ENCODE results near the gene OSBPL3.

OSBPL3 gene

DNA sequence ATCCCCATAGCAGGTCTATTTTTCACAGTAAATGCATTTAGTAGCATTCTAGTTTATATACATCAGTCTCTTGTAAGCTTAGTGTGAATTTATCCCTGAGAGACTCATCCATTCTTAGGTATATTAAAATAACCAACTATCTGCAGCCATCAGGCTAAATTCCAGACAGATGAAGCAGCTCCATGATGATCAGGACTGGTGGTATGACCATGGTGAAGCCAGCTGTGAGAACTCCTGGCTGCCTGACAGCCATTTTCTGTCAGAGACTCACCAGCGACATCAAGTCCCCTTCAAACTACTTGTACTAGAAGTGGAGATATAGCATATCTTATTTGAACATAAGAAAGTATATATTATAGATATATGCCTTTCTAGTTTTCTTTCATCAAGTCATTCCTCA lies 152.4 kb downstream of the OSBPL3 start:
- Histone ChIP-seq H3K36me3 (ENCODE audit: control insufficient read depth, insufficient read depth, low read length) (no peaks in the 10 kb centered on the region), H3K4me3 (ENCODE audit: low read depth, low read length) (no peak overlapping the region), H3K9ac (ENCODE audit: low read depth, low read length) (no peak overlapping the region), H3K27me3 (ENCODE audit: control insufficient read depth, insufficient read depth, low read length) (no peaks in the 10 kb centered on the region), H3K4me1 (ENCODE audit: control insufficient read depth, insufficient read depth, low read length) (no peaks in the 10 kb centered on the region), H3K9me3 (ENCODE audit: control insufficient read depth, insufficient read depth, low read length) (no peaks in the 10 kb centered on the region)

DNA sequence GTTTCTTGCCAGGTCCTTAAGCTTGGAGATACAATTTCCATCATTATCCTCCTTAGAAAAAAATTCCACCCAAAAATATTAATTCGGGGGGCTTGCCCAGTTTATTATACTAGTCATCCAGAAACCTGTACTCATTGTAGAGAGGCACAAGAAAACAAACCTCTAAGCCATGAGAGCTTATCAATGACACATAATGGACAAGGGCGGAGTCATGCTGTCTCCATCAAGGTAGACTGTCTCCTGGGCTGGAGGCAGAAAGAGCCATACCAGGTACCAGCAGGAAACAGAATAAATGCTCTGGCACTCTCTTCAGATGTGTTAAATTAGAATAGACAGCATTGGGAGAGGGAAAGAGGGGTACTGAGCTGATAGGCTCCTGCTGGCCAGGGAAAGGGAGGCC lies 153.0 kb downstream of the OSBPL3 start:
- H3K4me3 ChIP-seq (ENCODE audit: low read depth, low read length), result no peak overlapping the region
- H3K4me1 ChIP-seq (ENCODE audit: control insufficient read depth, insufficient read depth, low read length), result no peaks in the 10 kb centered on the region
- H3K36me3 ChIP-seq (ENCODE audit: control insufficient read depth, insufficient read depth, low read length), result no peaks in the 10 kb centered on the region
- no peaks in the 10 kb centered on the region for H3K9me3 ChIP-seq (ENCODE audit: control insufficient read depth, insufficient read depth, low read length)
- H3K9ac ChIP-seq (ENCODE audit: low read depth, low read length), result no peak overlapping the region
- H3K27me3 ChIP-seq (ENCODE audit: control insufficient read depth, insufficient read depth, low read length), result no peaks in the 10 kb centered on the region

GRCh38 chr7:24826662-24827020 lies 153.3 kb downstream of the OSBPL3 start:
- no peak overlapping the region for H3K9ac ChIP-seq (ENCODE audit: low read depth, low read length)
- H3K27me3 ChIP-seq (ENCODE audit: control insufficient read depth, insufficient read depth, low read length), result no peaks in the 10 kb centered on the region
- H3K4me3 ChIP-seq (ENCODE audit: low read depth, low read length), result no peak overlapping the region
- no peaks in the 10 kb centered on the region for H3K9me3 ChIP-seq (ENCODE audit: control insufficient read depth, insufficient read depth, low read length)
- no peaks in the 10 kb centered on the region for H3K36me3 ChIP-seq (ENCODE audit: control insufficient read depth, insufficient read depth, low read length)
- H3K4me1 ChIP-seq (ENCODE audit: control insufficient read depth, insufficient read depth, low read length), result no peaks in the 10 kb centered on the region

DNA sequence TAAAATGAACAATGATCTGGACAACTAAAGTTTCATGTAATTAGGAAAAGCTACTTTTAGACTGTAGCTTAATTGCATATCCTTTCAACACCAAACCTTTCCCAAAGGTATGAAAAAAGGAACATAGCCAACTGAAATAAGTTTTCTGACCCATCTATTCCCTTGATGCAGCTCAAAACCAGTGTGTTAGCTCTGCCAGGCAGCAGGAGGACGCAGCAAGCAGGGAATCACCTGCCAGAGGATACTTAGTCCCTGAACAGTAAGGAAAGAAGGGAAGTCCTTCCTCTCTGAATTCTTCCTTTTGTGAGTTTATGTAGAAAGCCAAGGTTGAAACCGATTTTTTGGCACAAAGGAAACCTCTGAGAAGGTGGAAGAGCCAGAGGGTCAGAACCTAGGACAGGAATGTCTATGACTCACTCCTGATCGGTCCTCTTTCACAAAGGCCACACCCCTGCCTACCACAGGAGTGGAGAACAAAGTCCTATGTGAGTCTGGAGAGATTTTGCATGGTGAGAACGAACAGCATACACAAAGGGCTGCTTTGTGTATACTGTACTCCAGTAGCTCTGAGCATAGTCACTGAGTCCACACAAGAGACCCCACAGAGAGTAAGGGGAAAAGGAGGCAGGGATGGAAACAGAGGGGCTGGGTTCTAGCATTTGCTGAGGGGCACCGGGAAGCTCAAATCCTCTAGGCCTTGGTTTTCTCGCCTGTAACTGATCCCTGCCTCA lies 153.9 kb downstream of the OSBPL3 start:
- no peak overlapping the region for H3K4me3 ChIP-seq (ENCODE audit: low read depth, low read length)
- H3K9me3 ChIP-seq (ENCODE audit: control insufficient read depth, insufficient read depth, low read length), result no peaks in the 10 kb centered on the region
- H3K27me3 ChIP-seq (ENCODE audit: control insufficient read depth, insufficient read depth, low read length), result no peaks in the 10 kb centered on the region
- H3K9ac ChIP-seq (ENCODE audit: low read depth, low read length), result no peak overlapping the region
- H3K4me1 ChIP-seq (ENCODE audit: control insufficient read depth, insufficient read depth, low read length), result no peaks in the 10 kb centered on the region
- H3K36me3 ChIP-seq (ENCODE audit: control insufficient read depth, insufficient read depth, low read length), result no peaks in the 10 kb centered on the region

DNA sequence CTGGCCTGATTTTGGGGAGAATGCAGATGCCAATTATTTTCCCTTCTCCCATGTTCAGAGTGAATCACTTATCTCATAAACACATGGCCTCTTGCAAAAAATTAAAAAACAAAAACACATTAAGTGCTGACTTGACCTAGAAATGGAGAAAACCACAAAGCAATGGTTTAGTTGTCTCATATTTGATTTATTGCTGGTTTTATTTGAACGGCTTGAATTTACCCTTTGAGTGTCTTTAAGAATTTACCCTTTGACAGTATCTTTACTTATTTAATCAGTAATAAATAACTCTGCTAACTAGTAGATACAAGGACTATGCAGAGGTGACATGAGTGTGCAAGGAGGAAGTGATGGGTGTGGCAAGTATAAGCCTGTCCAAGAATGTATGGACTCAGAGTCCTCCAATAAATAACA lies 154.6 kb downstream of the OSBPL3 start:
- Histone ChIP-seq H3K9ac (ENCODE audit: low read depth, low read length) (no peak overlapping the region), H3K9me3 (ENCODE audit: control insufficient read depth, insufficient read depth, low read length) (no peaks in the 10 kb centered on the region), H3K27me3 (ENCODE audit: control insufficient read depth, insufficient read depth, low read length) (no peaks in the 10 kb centered on the region), H3K4me1 (ENCODE audit: control insufficient read depth, insufficient read depth, low read length) (no peaks in the 10 kb centered on the region), H3K4me3 (ENCODE audit: low read depth, low read length) (no peak overlapping the region), H3K36me3 (ENCODE audit: control insufficient read depth, insufficient read depth, low read length) (no peaks in the 10 kb centered on the region)

DNA sequence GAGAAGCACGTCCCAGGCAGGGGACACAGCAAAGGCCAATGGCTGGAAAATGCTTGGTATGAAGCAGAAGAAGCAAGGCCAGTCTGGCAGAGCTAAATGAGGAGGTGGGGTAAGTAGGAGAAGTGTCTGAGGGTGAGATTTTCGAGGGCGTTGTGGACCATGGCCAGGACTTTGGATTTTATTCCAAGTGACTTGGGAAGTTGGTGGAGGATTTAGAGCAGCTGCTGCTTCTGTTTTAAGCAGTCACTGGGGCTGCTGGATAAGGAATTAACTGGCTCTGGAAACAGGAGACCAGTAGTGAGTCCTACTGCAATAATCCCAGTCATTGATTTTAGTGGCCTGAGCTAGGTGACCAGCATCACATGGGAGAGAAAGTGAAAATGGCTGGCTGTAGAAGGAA lies 155.1 kb downstream of the OSBPL3 start:
- Histone ChIP-seq H3K36me3 (ENCODE audit: control insufficient read depth, insufficient read depth, low read length) (no peaks in the 10 kb centered on the region), H3K4me3 (ENCODE audit: low read depth, low read length) (no peak overlapping the region), H3K9ac (ENCODE audit: low read depth, low read length) (no peak overlapping the region), H3K27me3 (ENCODE audit: control insufficient read depth, insufficient read depth, low read length) (no peaks in the 10 kb centered on the region), H3K4me1 (ENCODE audit: control insufficient read depth, insufficient read depth, low read length) (no peaks in the 10 kb centered on the region), H3K9me3 (ENCODE audit: control insufficient read depth, insufficient read depth, low read length) (no peaks in the 10 kb centered on the region)

- no peak overlapping the region for H3K9ac ChIP-seq (ENCODE audit: low read depth, low read length)
- no peaks in the 10 kb centered on the region for H3K27me3 ChIP-seq (ENCODE audit: control insufficient read depth, insufficient read depth, low read length)
- H3K4me1 ChIP-seq (ENCODE audit: control insufficient read depth, insufficient read depth, low read length), result no peaks in the 10 kb centered on the region
- no peaks in the 10 kb centered on the region for H3K9me3 ChIP-seq (ENCODE audit: control insufficient read depth, insufficient read depth, low read length)
- H3K4me3 ChIP-seq (ENCODE audit: low read depth, low read length), result no peak overlapping the region
- H3K36me3 ChIP-seq (ENCODE audit: control insufficient read depth, insufficient read depth, low read length), result no peaks in the 10 kb centered on the region
These were observed 155.6 kb downstream of the OSBPL3 start for GRCh38 chr7:24824400-24824799.

DNA sequence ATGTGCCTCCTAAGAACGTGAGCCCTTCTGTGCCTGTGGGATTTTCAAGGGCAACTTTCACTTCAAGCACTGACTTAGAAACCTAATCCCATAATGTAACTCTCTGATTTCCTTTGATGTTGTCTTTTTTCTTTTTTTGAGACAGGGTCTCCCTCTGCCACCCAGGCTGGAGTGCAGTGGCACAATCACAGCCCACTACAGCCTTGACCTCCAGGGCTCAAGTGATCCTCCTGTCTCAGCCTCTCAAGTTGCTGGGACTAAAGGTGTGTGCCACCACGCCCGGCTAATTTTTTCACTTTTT lies 158.3 kb downstream of the OSBPL3 start:
- no peaks in the 10 kb centered on the region for H3K9me3 ChIP-seq (ENCODE audit: control insufficient read depth, insufficient read depth, low read length)
- H3K27me3 ChIP-seq (ENCODE audit: control insufficient read depth, insufficient read depth, low read length), result no peaks in the 10 kb centered on the region
- no peak overlapping the region for H3K9ac ChIP-seq (ENCODE audit: low read depth, low read length)
- no peaks in the 10 kb centered on the region for H3K36me3 ChIP-seq (ENCODE audit: control insufficient read depth, insufficient read depth, low read length)
- H3K4me3 ChIP-seq (ENCODE audit: low read depth, low read length), result no peak overlapping the region
- no peaks in the 10 kb centered on the region for H3K4me1 ChIP-seq (ENCODE audit: control insufficient read depth, insufficient read depth, low read length)

DNA sequence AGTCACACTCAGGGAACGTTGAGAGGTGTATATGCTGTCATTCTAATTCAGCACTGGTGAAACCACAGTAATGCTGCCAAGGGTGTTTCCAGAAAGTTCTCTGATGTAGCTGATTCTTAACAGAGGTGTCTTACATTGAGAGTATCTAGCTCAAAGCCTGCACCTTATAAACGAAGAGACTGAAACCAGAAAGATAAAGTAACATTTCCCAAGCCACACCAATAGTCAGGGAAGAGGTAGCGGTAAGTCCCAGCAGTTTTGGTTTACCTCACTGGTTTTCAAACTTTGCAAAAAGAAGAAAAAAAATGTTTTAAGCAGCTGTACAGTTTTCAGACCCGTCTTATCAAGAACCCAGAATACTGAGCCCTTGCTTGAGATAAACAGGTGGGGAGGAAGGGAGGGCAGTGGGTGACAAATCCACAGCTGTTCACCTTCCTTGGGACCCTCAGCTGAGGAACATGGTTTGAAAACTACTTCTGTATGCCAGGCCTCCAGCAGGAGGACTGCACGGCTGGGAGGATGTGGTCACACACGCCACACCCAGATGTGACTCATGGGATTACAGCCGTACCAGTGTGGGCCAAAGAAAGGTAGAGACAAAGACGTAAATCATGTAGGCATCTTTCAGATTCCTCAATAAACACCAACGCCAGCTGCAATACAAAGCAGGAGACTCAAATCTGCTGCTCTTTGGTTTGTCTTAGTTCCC lies 158.8 kb downstream of the OSBPL3 start:
- no peaks in the 10 kb centered on the region for H3K36me3 ChIP-seq (ENCODE audit: control insufficient read depth, insufficient read depth, low read length)
- H3K4me3 ChIP-seq (ENCODE audit: low read depth, low read length), result no peak overlapping the region
- H3K9me3 ChIP-seq (ENCODE audit: control insufficient read depth, insufficient read depth, low read length), result no peaks in the 10 kb centered on the region
- no peak overlapping the region for H3K9ac ChIP-seq (ENCODE audit: low read depth, low read length)
- H3K4me1 ChIP-seq (ENCODE audit: control insufficient read depth, insufficient read depth, low read length), result no peaks in the 10 kb centered on the region
- no peaks in the 10 kb centered on the region for H3K27me3 ChIP-seq (ENCODE audit: control insufficient read depth, insufficient read depth, low read length)

GRCh38 chr7:24820730-24821044 lies 159.3 kb downstream of the OSBPL3 start:
- Histone ChIP-seq H3K9me3 (ENCODE audit: control insufficient read depth, insufficient read depth, low read length) (no peaks in the 10 kb centered on the region), H3K4me1 (ENCODE audit: control insufficient read depth, insufficient read depth, low read length) (no peaks in the 10 kb centered on the region), H3K9ac (ENCODE audit: low read depth, low read length) (no peak overlapping the region), H3K27me3 (ENCODE audit: control insufficient read depth, insufficient read depth, low read length) (no peaks in the 10 kb centered on the region), H3K36me3 (ENCODE audit: control insufficient read depth, insufficient read depth, low read length) (no peaks in the 10 kb centered on the region), H3K4me3 (ENCODE audit: low read depth, low read length) (no peak overlapping the region)

- no peaks in the 10 kb centered on the region for H3K27me3 ChIP-seq (ENCODE audit: control insufficient read depth, insufficient read depth, low read length)
- H3K4me3 ChIP-seq (ENCODE audit: low read depth, low read length), result no peak overlapping the region
- no peaks in the 10 kb centered on the region for H3K36me3 ChIP-seq (ENCODE audit: control insufficient read depth, insufficient read depth, low read length)
- H3K4me1 ChIP-seq (ENCODE audit: control insufficient read depth, insufficient read depth, low read length), result no peaks in the 10 kb centered on the region
- H3K9me3 ChIP-seq (ENCODE audit: control insufficient read depth, insufficient read depth, low read length), result no peaks in the 10 kb centered on the region
- no peak overlapping the region for H3K9ac ChIP-seq (ENCODE audit: low read depth, low read length)
These were observed 159.9 kb downstream of the OSBPL3 start for GRCh38 chr7:24819916-24820689.

DNA sequence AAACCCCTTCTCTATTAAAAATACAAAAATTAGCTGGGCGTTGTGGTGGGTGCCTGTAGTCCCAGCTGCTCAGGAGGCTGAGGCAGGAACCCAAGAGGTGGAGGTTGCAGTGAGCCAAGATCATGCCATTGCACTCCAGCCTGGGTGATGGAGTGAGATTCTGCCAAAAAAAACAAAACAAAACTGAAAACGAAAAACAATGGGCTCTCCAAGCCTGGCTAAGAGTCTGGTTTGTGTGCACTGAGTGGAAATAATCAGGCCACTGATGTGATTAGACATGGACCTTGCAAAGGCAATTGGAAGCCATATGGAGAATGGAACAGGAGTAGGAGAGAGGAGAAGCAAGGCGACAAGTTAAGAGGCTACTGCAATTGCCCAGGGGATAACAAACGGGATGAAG lies 162.6 kb downstream of the OSBPL3 start:
- no peaks in the 10 kb centered on the region for H3K9me3 ChIP-seq (ENCODE audit: control insufficient read depth, insufficient read depth, low read length)
- H3K9ac ChIP-seq (ENCODE audit: low read depth, low read length), result no peak overlapping the region
- H3K4me3 ChIP-seq (ENCODE audit: low read depth, low read length), result no peak overlapping the region
- no peaks in the 10 kb centered on the region for H3K4me1 ChIP-seq (ENCODE audit: control insufficient read depth, insufficient read depth, low read length)
- H3K36me3 ChIP-seq (ENCODE audit: control insufficient read depth, insufficient read depth, low read length), result no peaks in the 10 kb centered on the region
- H3K27me3 ChIP-seq (ENCODE audit: control insufficient read depth, insufficient read depth, low read length), result no peaks in the 10 kb centered on the region
